Hepatocyte (in vitro differentiated cells): Measurements from ENCODE around the gene PI4KA. TPM values are rescaled to one million over a fixed set of nuclear protein-coding genes. Genes with fewer than 3 reads are reported as not detected.
A peak's percentile ranks its signal among the peaks of the same experiment; 100 is the strongest.

ENCODE experiments used
- DNase-seq: peaks from one replicate; pipeline ENCODE4 v3.0.0-alpha.2; 2016; ENCODE audit warnings: low spot score
- H2AFZ ChIP-seq: fragments of 200-600 bp; sonication (generic); 2 replicates; pipeline ENCODE4 v1.6.0; 2016; ENCODE audit warnings: antibody characterized with exemption, mild to moderate bottlenecking
- H3K27ac ChIP-seq: fragments of 200-600 bp; sonication (generic); 2 replicates; pipeline ENCODE4 v1.5.1; 2016; ENCODE audit warnings: mild to moderate bottlenecking
- H3K27me3 ChIP-seq: fragments of 200-600 bp; sonication (generic); 2 replicates; pipeline ENCODE4 v1.6.1; 2016
- H3K36me3 ChIP-seq: fragments of 200-600 bp; sonication (generic); replicated peaks from 2 replicates; pipeline ENCODE4 v1.5.1; 2016; ENCODE audit warnings: low read depth; ENCODE audit not compliant: insufficient read depth
- H3K4me1 ChIP-seq: fragments of 200-600 bp; sonication (generic); 2 replicates; pipeline ENCODE4 v1.5.1; 2016; ENCODE audit warnings: mild to moderate bottlenecking, moderate library complexity; ENCODE audit not compliant: insufficient read depth
- H3K4me2 ChIP-seq: fragments of 200-600 bp; sonication (generic); 2 replicates; pipeline ENCODE4 v1.6.0; 2016
- H3K4me3 ChIP-seq: fragments of 200-600 bp; sonication (generic); 2 replicates; pipeline ENCODE4 v1.5.1; 2016; ENCODE audit warnings: mild to moderate bottlenecking
- H3K79me2 ChIP-seq: fragments of 200-600 bp; sonication (generic); 2 replicates; pipeline ENCODE4 v1.6.0; 2017; ENCODE audit warnings: mild to moderate bottlenecking
- H3K9me2 ChIP-seq: fragments of 200-600 bp; sonication (generic); replicated peaks from 2 replicates; pipeline ENCODE4 v1.6.0; 2017; ENCODE audit warnings: mild to moderate bottlenecking; ENCODE audit not compliant: insufficient read depth
- H3K9me3 ChIP-seq: fragments of 200-600 bp; sonication (generic); 2 replicates; pipeline ENCODE4 v1.5.1; 2016; ENCODE audit warnings: low read depth, mild to moderate bottlenecking
- H4K20me1 ChIP-seq: fragments of 200-600 bp; sonication (generic); 2 replicates; pipeline ENCODE4 v1.6.0; 2016; ENCODE audit warnings: mild to moderate bottlenecking; ENCODE audit not compliant: insufficient read depth, poor library complexity, severe bottlenecking
- CTCF ChIP-seq: fragments of 200-600 bp; sonication (generic); IDR thresholded peaks from 2 replicates; pipeline ENCODE4 v1.5.1; 2016; ENCODE audit warnings: antibody characterized with exemption, mild to moderate bottlenecking; ENCODE audit not compliant: poor library complexity
- EZH2 ChIP-seq: fragments of 200-600 bp; sonication (generic); IDR thresholded peaks from 2 replicates; pipeline ENCODE4 v1.6.1; 2016; ENCODE audit warnings: antibody characterized with exemption, mild to moderate bottlenecking, borderline replicate concordance
- EZH2phosphoT487 ChIP-seq: fragments of 200-600 bp; sonication (generic); IDR thresholded peaks from one replicate; pipeline ENCODE4 v1.6.1; 2018; ENCODE audit warnings: antibody characterized with exemption, mild to moderate bottlenecking, low read depth, moderate library complexity; ENCODE audit not compliant: unreplicated experiment, severe bottlenecking
- WGBS: methylation state at CpG from one replicate; pipeline ENCODE4 v1.1.6; 2016; ENCODE audit warnings: low lambda C conversion rate; ENCODE audit errors: missing lambda C conversion rate; 5-methylcytosine and 5-hydroxymethylcytosine counted together
- polyA plus RNA-seq: library from polyadenylated mRNA; unstranded; fragments of >200 nt; fragmentation: Nextera tagmentation; extraction: Ambion mirVana; gene quantifications from 2 replicates; pipeline ENCODE4 v1.2.1, GENCODE V29; 2016
- total RNA-seq: library from RNA; depleted of rRNA; stranded (reverse); fragments of >200 nt; gene quantifications from 2 replicates; pipeline ENCODE4 v1.2.3, GENCODE V29; 2014

PI4KA gene
- total and polyA plus RNA-seq, 2 experiments from 2014 or later: 59.1 to 75.7 TPM

GRCh38 chr22:20863366-20863765 lies 4.8 kb upstream of the PI4KA start:
- Histone ChIP-seq H3K9me2 (no peaks in the 10 kb centered on the region), H3K4me2 (no peak overlapping the region), H4K20me1 (no peaks in the 10 kb centered on the region), H2AFZ (no peak overlapping the region), H3K27me3 (no peaks in the 10 kb centered on the region), H3K27ac (no peak overlapping the region), H3K79me2 (peaks cover 61% of the 10 kb centered on the region), H3K36me3 (no peaks in the 10 kb centered on the region), H3K9me3 (no peaks in the 10 kb centered on the region), H3K4me3 (no peak overlapping the region), H3K4me1 (peaks cover 33% of the 10 kb centered on the region)
- no peak for TF ChIP-seq EZH2phosphoT487
- no peak for TF ChIP-seq EZH2
- TF ChIP-seq CTCF: no peak
- no peak for DNase-seq
- 89% methylated on average over 4 of the region's 4 CpGs for WGBS

DNA sequence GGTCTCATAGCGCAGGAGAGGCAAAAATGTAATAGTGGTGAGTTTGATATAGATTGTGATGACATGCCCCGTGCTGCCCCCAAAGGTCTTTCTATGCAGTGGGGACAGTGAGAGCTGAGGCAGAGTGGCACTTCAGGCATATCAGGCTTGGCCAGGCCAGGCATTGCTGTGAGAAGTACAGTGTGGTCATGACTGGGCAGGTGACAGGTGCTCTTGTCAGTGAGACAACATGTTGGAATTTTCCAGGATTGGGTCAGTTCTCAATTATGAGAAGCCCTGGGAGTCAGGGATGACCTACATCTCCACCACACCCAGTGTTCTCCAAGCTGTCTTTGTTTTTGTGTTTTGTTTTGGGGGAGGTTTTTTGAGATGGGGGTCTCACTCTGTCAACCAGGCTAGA lies 3.9 kb upstream of the PI4KA start:
- 91% methylated on average over 2 of the region's 2 CpGs for WGBS
- Histone ChIP-seq H3K27ac (no peak overlapping the region), H2AFZ (no peak overlapping the region), H3K9me2 (no peaks in the 10 kb centered on the region), H3K36me3 (no peaks in the 10 kb centered on the region), H3K79me2 (peaks cover 66% of the 10 kb centered on the region), H3K4me3 (no peak overlapping the region), H3K27me3 (no peaks in the 10 kb centered on the region), H3K4me1 (peaks cover 26% of the 10 kb centered on the region), H4K20me1 (peaks cover 5% of the 10 kb centered on the region), H3K9me3 (no peaks in the 10 kb centered on the region), H3K4me2 (no peak overlapping the region)
- TF ChIP-seq EZH2phosphoT487 (no peak), EZH2 (no peak), CTCF (no peak)
- DNase-seq: no peak

- Histone ChIP-seq H3K4me2 (peak overlapping the region; percentile 88), H2AFZ (peak overlapping the region; percentile 72), H3K9me2 (no peaks in the 10 kb centered on the region), H3K27me3 (no peaks in the 10 kb centered on the region), H3K4me1 (peaks cover 26% of the 10 kb centered on the region), H3K4me3 (peak overlapping the region; percentile 78), H3K79me2 (peaks cover 81% of the 10 kb centered on the region), H3K27ac (peak overlapping the region; percentile 75), H3K9me3 (no peaks in the 10 kb centered on the region), H3K36me3 (no peaks in the 10 kb centered on the region), H4K20me1 (peaks cover 18% of the 10 kb centered on the region)
- no peak for DNase-seq
- TF ChIP-seq CTCF (no peak), EZH2phosphoT487 (no peak), EZH2 (no peak)
- 62% methylated on average over 8 of the region's 8 CpGs for WGBS
Observed at GRCh38 chr22:20859615-20860014, 1.0 kb upstream of the PI4KA start.
